Measurements from ENCODE around the gene BTBD10. TPM values are rescaled to one million over a fixed set of nuclear protein-coding genes. Genes with fewer than 3 reads are reported as not detected.

The BTBD10 gene
- total and polyA plus RNA-seq, 11 donors: 5.9 to 31.4 (median 25.8) TPM

- H3K27me3 ChIP-seq: no peaks in the 10 kb centered on the region
These were observed 100.4 kb downstream of the BTBD10 start for GRCh38 chr11:13362596-13363109.

GRCh38 chr11:13358596-13359270 lies 104.3 kb downstream of the BTBD10 start:
- ATAC-seq: no peak
- peaks cover 0 to 96% (median 83%) of the 10 kb centered on the region in 9 donors for H3K36me3 ChIP-seq
- no peak overlapping the region for H3K4me3 ChIP-seq

More at GRCh38 chr11:13362596-13363109, 100.4 kb downstream of the BTBD10 start:
- 96 to 98% (median 96%) methylated on average over 9 of the region's 9 CpGs for WGBS, 4 donors
- peaks cover 0 to 6% (median 0%) of the 10 kb centered on the region in 12 donors for H3K4me1 ChIP-seq
- no peak for ATAC-seq
- H3K4me3 ChIP-seq: no peak overlapping the region
- no peak overlapping the region for H3K27ac ChIP-seq
- peaks cover 0 to 98% (median 85%) of the 10 kb centered on the region in 9 donors for H3K36me3 ChIP-seq
- no peak for DNase-seq
- intact Hi-C loops (cut with DNase I): no loop called here
- TF ChIP-seq CTCF (IDR thresholded peaks at IDR 0.05): no peak
- TF ChIP-seq POLR2A (IDR thresholded peaks at IDR 0.05): no peak
- no peaks in the 10 kb centered on the region for H3K9me3 ChIP-seq

GRCh38 chr11:13357232-13357631 lies 105.8 kb downstream of the BTBD10 start:
- H3K27ac ChIP-seq: no peak overlapping the region
- no peaks in the 10 kb centered on the region for H3K9me3 ChIP-seq
- no peak for ATAC-seq
- intact Hi-C loops (cut with DNase I): no loop called here
- H3K36me3 ChIP-seq: peaks cover 0 to 94% (median 71%) of the 10 kb centered on the region in 9 donors
- H3K27me3 ChIP-seq: no peaks in the 10 kb centered on the region
- no peak overlapping the region for H3K4me3 ChIP-seq
- no peak for DNase-seq
- TF ChIP-seq POLR2A (IDR thresholded peaks at IDR 0.05): no peak
- TF ChIP-seq CTCF (IDR thresholded peaks at IDR 0.05): no peak
- WGBS, 4 donors: 86 to 92% (median 91%) methylated on average over 6 to 9 of the region's 9 CpGs
- peaks cover 0 to 6% (median 0%) of the 10 kb centered on the region in 12 donors for H3K4me1 ChIP-seq

More at GRCh38 chr11:13358596-13359270, 104.3 kb downstream of the BTBD10 start:
- Histone ChIP-seq H3K9me3 (no peaks in the 10 kb centered on the region), H3K27ac (no peak overlapping the region), H3K27me3 (no peaks in the 10 kb centered on the region), H3K4me1 (peaks cover 0 to 6% (median 0%) of the 10 kb centered on the region in 12 donors)
- intact Hi-C loops (cut with DNase I): no loop called here
- TF ChIP-seq POLR2A (IDR thresholded peaks at IDR 0.05) (no peak), CTCF (IDR thresholded peaks at IDR 0.05) (no peak)
- 92 to 96% (median 93%) methylated on average over 6 of the region's 6 CpGs for WGBS, 4 donors
- no peak for DNase-seq

GRCh38 chr11:13355191-13355590 lies 107.8 kb downstream of the BTBD10 start:
- no peak overlapping the region for H3K27ac ChIP-seq
- ATAC-seq: no peak
- no peak for TF ChIP-seq CTCF (IDR thresholded peaks at IDR 0.05)
- TF ChIP-seq POLR2A (IDR thresholded peaks at IDR 0.05): no peak
- peaks cover 0 to 91% (median 56%) of the 10 kb centered on the region in 9 donors for H3K36me3 ChIP-seq
- no peaks in the 10 kb centered on the region for H3K9me3 ChIP-seq
- H3K27me3 ChIP-seq: no peaks in the 10 kb centered on the region
- DNase-seq: no peak
- 95 to 98% (median 97%) methylated on average over 4 of the region's 4 CpGs for WGBS, 4 donors
- no peak overlapping the region for H3K4me3 ChIP-seq
- H3K4me1 ChIP-seq: peaks cover 0 to 6% (median 0%) of the 10 kb centered on the region in 12 donors
- intact Hi-C loops (cut with DNase I): no loop called here
